IMR-90 (cell line): ENCODE results near the gene MROH7. TPM values are rescaled to one million over a fixed set of nuclear protein-coding genes. Genes with fewer than 3 reads are reported as not detected.

Experiments
- ATAC-seq: fragments of 200-7000 bp; cut with Tn5 transposase; 2 replicates; pipeline ENCODE4 v1.9.1; 2020; ENCODE audit warnings: low read depth, mild to moderate bottlenecking, moderate library complexity
- BruUV-seq: library from RNA; stranded (reverse); fragments of 400-500 nt; replicated peaks from 2 replicates; lab custom pipeline; 2021; lab: Mats Ljungman, UMichigan
- CTCF ChIA-PET: fragments of 300-600 bp; formaldehyde crosslinking; extraction: SDS; loops from one replicate; lab custom pipeline; 2021; ENCODE audit warnings: antibody characterized with exemption; lab: Yijun Ruan, JAX
- POLR2A ChIA-PET: fragments of 300-600 bp; sonication (Branson Sonifier 250); formaldehyde crosslinking; loops from one replicate; lab custom pipeline; 2022; ENCODE audit warnings: antibody characterized with exemption; ENCODE audit not compliant: unreplicated experiment; lab: Charles Lee
- DNase-seq: peaks from one replicate; pipeline ENCODE4 v3.0.0; 2013
- H2AFZ ChIP-seq: replicated peaks from 2 replicates; pipeline ENCODE3; 2013; ENCODE audit warnings: low read length, mild to moderate bottlenecking; ENCODE audit not compliant: poor library complexity
- H2AK5ac ChIP-seq: 2 replicates; pipeline ENCODE4 v1.6.1; 2013; ENCODE audit warnings: low read depth, low read length, inconsistent platforms
- H2AK9ac ChIP-seq: replicated peaks from 2 replicates; pipeline ENCODE3; 2013; ENCODE audit warnings: mild to moderate bottlenecking, low read depth, low read length, moderate library complexity; ENCODE audit not compliant: poor library complexity
- H2BK120ac ChIP-seq: 2 replicates; pipeline ENCODE4 v1.6.1; 2013; ENCODE audit warnings: low read depth, low read length, inconsistent platforms
- H2BK15ac ChIP-seq: 3 replicates; pipeline ENCODE4 v1.6.1; 2013; ENCODE audit warnings: low read depth, low read length, inconsistent platforms
- H2BK20ac ChIP-seq: 2 replicates; pipeline ENCODE4 v1.6.1; 2013; ENCODE audit warnings: low read depth, mild to moderate bottlenecking, inconsistent platforms, low read length, moderate library complexity
- H2BK5ac ChIP-seq: 2 replicates; pipeline ENCODE4 v1.6.1; 2013; ENCODE audit warnings: mild to moderate bottlenecking, low read depth, low read length, inconsistent platforms; ENCODE audit not compliant: poor library complexity, severe bottlenecking
- H3K14ac ChIP-seq: replicated peaks from 2 replicates; pipeline ENCODE4 v1.6.1; 2013; ENCODE audit warnings: low read depth, low read length, inconsistent platforms
- H3K18ac ChIP-seq: 2 replicates; pipeline ENCODE4 v1.6.1; 2013; ENCODE audit warnings: low read depth, low read length, control low read depth
- H3K23ac ChIP-seq: 2 replicates; pipeline ENCODE4 v1.6.1; 2013; ENCODE audit warnings: low read depth, low read length, inconsistent platforms
- H3K27ac ChIP-seq: 2 replicates; pipeline ENCODE4 v1.5.1; 2013; ENCODE audit warnings: mild to moderate bottlenecking, control low read depth, low read length; ENCODE audit not compliant: insufficient read depth
- H3K27me3 ChIP-seq: 2 replicates; pipeline ENCODE4 v1.6.1; 2013; ENCODE audit warnings: low read length; ENCODE audit not compliant: control insufficient read depth, insufficient read depth
- H3K36me3 ChIP-seq: 2 replicates; pipeline ENCODE4 v1.6.1; 2013; ENCODE audit warnings: low read length, mixed read lengths; ENCODE audit not compliant: control insufficient read depth, insufficient read depth
- H3K4ac ChIP-seq: 2 replicates; pipeline ENCODE4 v1.6.1; 2013; ENCODE audit warnings: low read depth, low read length, inconsistent platforms
- H3K4me1 ChIP-seq: 2 replicates; pipeline ENCODE4 v1.6.1; 2013; ENCODE audit warnings: low read length, mixed read lengths; ENCODE audit not compliant: control insufficient read depth, insufficient read depth
- H3K4me2 ChIP-seq: 2 replicates; pipeline ENCODE4 v1.6.1; 2013; ENCODE audit warnings: low read depth, mild to moderate bottlenecking, control low read depth, low read length, moderate library complexity
- H3K4me3 ChIP-seq: 2 replicates; pipeline ENCODE4 v1.5.1; 2013; ENCODE audit warnings: low read depth, mild to moderate bottlenecking, control low read depth, low read length, moderate library complexity; ENCODE audit not compliant: insufficient read depth
- H3K56ac ChIP-seq: 2 replicates; pipeline ENCODE4 v1.6.1; 2013; ENCODE audit warnings: low read length, inconsistent platforms; ENCODE audit not compliant: insufficient read depth; ENCODE audit errors: extremely low read depth
- H3K79me1 ChIP-seq, 2 experiments: 2 replicates each; pipeline ENCODE4 v1.6.1; 2013; ENCODE audit warnings: low read length in 2 of 2, inconsistent platforms in 1 of 2, low read depth in 1 of 2
- H3K9ac ChIP-seq: 2 replicates; pipeline ENCODE4 v1.6.1; 2013; ENCODE audit warnings: low read depth, low read length, control low read depth
- H3K9me1 ChIP-seq: 2 replicates; pipeline ENCODE4 v1.6.1; 2013; ENCODE audit warnings: low read length, inconsistent platforms; ENCODE audit not compliant: insufficient read depth
- H3K9me3 ChIP-seq: 2 replicates; pipeline ENCODE4 v1.6.1; 2013; ENCODE audit warnings: low read length; ENCODE audit not compliant: control insufficient read depth, insufficient read depth
- H4K20me1 ChIP-seq: 2 replicates; pipeline ENCODE4 v1.6.1; 2013; ENCODE audit warnings: low read length, inconsistent platforms; ENCODE audit not compliant: insufficient read depth
- H4K5ac ChIP-seq: 2 replicates; pipeline ENCODE4 v1.6.1; 2013; ENCODE audit warnings: mild to moderate bottlenecking, low read depth, low read length, control low read depth
- H4K8ac ChIP-seq, 2 experiments: 2 replicates each; pipeline ENCODE4 v1.6.1; 2013; ENCODE audit warnings: low read depth in 2 of 2, low read length in 2 of 2, control low read depth in 1 of 2, inconsistent platforms in 1 of 2
- H4K91ac ChIP-seq: 2 replicates; pipeline ENCODE4 v1.6.1; 2013; ENCODE audit warnings: low read depth, low read length, inconsistent platforms; ENCODE audit not compliant: insufficient read depth
- BHLHE40 ChIP-seq: fragments of 150-350 bp; IDR thresholded peaks from 2 replicates; pipeline ENCODE4 v1.6.1; 2016; ENCODE audit warnings: mild to moderate bottlenecking, low read depth, low read length
- CHD1 ChIP-seq: IDR thresholded peaks from 2 replicates; pipeline ENCODE4 v1.6.1; 2012; ENCODE audit warnings: low read depth, low read length, improper control_type of control experiment
- ELK1 ChIP-seq: fragments of 150-350 bp; IDR thresholded peaks from 2 replicates; pipeline ENCODE4 v1.6.1; 2016; ENCODE audit warnings: low read depth, mild to moderate bottlenecking, low read length, moderate library complexity, borderline replicate concordance
- RAD21 ChIP-seq: IDR thresholded peaks from 2 replicates; pipeline ENCODE4 v1.6.1; 2012; ENCODE audit warnings: low read length, improper control_type of control experiment
- RCOR1 ChIP-seq: IDR thresholded peaks from 2 replicates; pipeline ENCODE4 v1.6.1; 2012; ENCODE audit warnings: mild to moderate bottlenecking, low read length, improper control_type of control experiment; ENCODE audit not compliant: insufficient replicate concordance
- RFX5 ChIP-seq: IDR thresholded peaks from 2 replicates; pipeline ENCODE4 v1.8.0; 2012; ENCODE audit warnings: low read depth, mild to moderate bottlenecking, low read length, moderate library complexity
- USF2 ChIP-seq: fragments of 150-350 bp; IDR thresholded peaks from 2 replicates; pipeline ENCODE4 v1.6.1; 2017; ENCODE audit warnings: mild to moderate bottlenecking, antibody characterized with exemption, low read length, low read depth
- WGBS, 2 experiments: methylation state at CpG; one replicate each; pipeline versions ENCODE4 v1.1.5 to v1.1.7; 2013; ENCODE audit warnings: missing lambda C conversion rate in 2 of 2; ENCODE audit not compliant: insufficient read length in 1 of 2; ENCODE audit errors: extremely low coverage in 2 of 2; 5-methylcytosine and 5-hydroxymethylcytosine counted together
- dilution Hi-C: fragments of 300-500 bp; cut with HindIII; formaldehyde crosslinking; loops from one replicate; pipeline ENCODE4 v1.14.3; 2018; ENCODE audit warnings: low sequenced_read_pairs; ENCODE audit not compliant: unreplicated experiment
- in situ Hi-C: fragments of 300-500 bp; cut with MboI; formaldehyde crosslinking; loops from 3 replicates; pipeline ENCODE4 v1.14.3; 2019; ENCODE audit warnings: low sequenced_read_pairs, inconsistent platforms, mixed read lengths
- intact Hi-C: fragments of 100-400 bp; cut with micrococcal nuclease; formaldehyde crosslinking; loops from 2 replicates; pipeline ENCODE4 v1.10.0; 2022
- polyA plus RNA-seq, 3 experiments: library from polyadenylated mRNA; depleted of rRNA; stranded (reverse); fragments of >200 nt; gene quantifications; 2 replicates each; pipeline ENCODE4 v1.2.3, GENCODE V29; 2012; ENCODE audit warnings: low replicate concordance in 1 of 3
- total RNA-seq: library from RNA; depleted of rRNA; stranded (reverse); fragments of >200 nt; gene quantifications from 2 replicates; pipeline ENCODE4 v1.2.3, GENCODE V29; 2012

The MROH7 gene
- total and polyA plus RNA-seq, 2 of the 4 experiments (the other 2 are of a cell fraction), result not detected

GRCh38 chr1:54754045-54754444 lies 112.5 kb downstream of the MROH7 start:
- no peak overlapping the region for H3K4me3 ChIP-seq
- DNase-seq (no peak), ATAC-seq (no peak)
- no peak overlapping the region for H2BK15ac ChIP-seq
- no peak overlapping the region for H4K5ac ChIP-seq
- H3K4me2 ChIP-seq, result no peak overlapping the region
- 95% methylated on average over 20 of the region's 22 CpGs; no CpG with 5 or more reads in 1 of the 2 experiments for WGBS, 2 experiments
- no peaks in the 10 kb centered on the region for H4K20me1 ChIP-seq
- H3K9me3 ChIP-seq, result no peaks in the 10 kb centered on the region
- no peaks in the 10 kb centered on the region for H3K9me1 ChIP-seq
- no peak overlapping the region for H2AK5ac ChIP-seq
- no peak overlapping the region for H3K14ac ChIP-seq
- intact Hi-C loops, result no loop called here
- TF ChIP-seq RCOR1 (no peak), ELK1 (no peak), RFX5 (no peak), USF2 (no peak), RAD21 (no peak), BHLHE40 (no peak), CHD1 (no peak)
- H4K91ac ChIP-seq, result no peak overlapping the region
- H2AFZ ChIP-seq, result no peak overlapping the region
- no peak overlapping the region for H2AK9ac ChIP-seq
- H3K23ac ChIP-seq, result no peak overlapping the region
- BruUV-seq, result no TSS peak
- in situ Hi-C loops, result no loop called here
- no peak overlapping the region for H2BK20ac ChIP-seq
- no peak overlapping the region for H2BK5ac ChIP-seq
- H3K27me3 ChIP-seq, result peaks cover 1% of the 10 kb centered on the region; the same call in 1 of the 2 replicates
- no peaks in the 10 kb centered on the region for H3K4me1 ChIP-seq
- CTCF ChIA-PET, result no interaction called here
- H3K36me3 ChIP-seq, result peaks cover 12% of the 10 kb centered on the region
- no peak overlapping the region for H3K27ac ChIP-seq
- no peaks in the 10 kb centered on the region; a peak in 1 of 4 replicates for H3K79me1 ChIP-seq
- dilution Hi-C loops, result no loop called here
- no peak overlapping the region for H3K18ac ChIP-seq
- no peak overlapping the region for H2BK120ac ChIP-seq
- no peak overlapping the region for H4K8ac ChIP-seq
- H3K9ac ChIP-seq, result no peak overlapping the region
- no peak overlapping the region for H3K56ac ChIP-seq
- H3K4ac ChIP-seq, result no peak overlapping the region
- POLR2A ChIA-PET, result no interaction called here
